ENCODE measurements around the gene AADACL4. TPM values are rescaled to one million over a fixed set of nuclear protein-coding genes. Genes with fewer than 3 reads are reported as not detected.

AADACL4 gene
- total and polyA plus RNA-seq, 2 donors (not counting 1 experiment from before 2014, with no cell fraction given): not detected

DNA sequence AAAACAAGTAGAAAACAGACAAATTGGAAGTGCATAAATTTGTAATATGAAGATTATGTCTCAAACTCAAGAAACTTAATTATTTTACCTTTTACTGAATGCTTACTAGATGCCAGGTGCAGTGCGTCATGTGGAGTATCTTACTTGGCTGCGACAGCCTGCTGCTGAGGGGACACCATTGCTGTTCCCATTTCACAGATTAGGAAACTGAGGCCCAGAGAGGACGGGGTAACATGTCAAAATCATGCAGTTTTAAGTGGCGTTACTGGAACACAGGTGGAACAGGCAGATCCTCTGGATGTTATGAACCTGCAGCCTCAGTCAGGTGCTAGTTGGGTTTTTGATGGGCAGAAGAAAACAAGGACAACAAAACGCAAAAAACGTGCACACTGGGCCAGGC lies 18.6 kb upstream of the AADACL4 start:
- no peak for TF ChIP-seq EZH2 (IDR thresholded peaks at IDR 0.05; ENCODE audit: borderline replicate concordance, insufficient read depth, low read depth, low read length, poor library complexity, severe bottlenecking)
- TF ChIP-seq, protein P1, sequence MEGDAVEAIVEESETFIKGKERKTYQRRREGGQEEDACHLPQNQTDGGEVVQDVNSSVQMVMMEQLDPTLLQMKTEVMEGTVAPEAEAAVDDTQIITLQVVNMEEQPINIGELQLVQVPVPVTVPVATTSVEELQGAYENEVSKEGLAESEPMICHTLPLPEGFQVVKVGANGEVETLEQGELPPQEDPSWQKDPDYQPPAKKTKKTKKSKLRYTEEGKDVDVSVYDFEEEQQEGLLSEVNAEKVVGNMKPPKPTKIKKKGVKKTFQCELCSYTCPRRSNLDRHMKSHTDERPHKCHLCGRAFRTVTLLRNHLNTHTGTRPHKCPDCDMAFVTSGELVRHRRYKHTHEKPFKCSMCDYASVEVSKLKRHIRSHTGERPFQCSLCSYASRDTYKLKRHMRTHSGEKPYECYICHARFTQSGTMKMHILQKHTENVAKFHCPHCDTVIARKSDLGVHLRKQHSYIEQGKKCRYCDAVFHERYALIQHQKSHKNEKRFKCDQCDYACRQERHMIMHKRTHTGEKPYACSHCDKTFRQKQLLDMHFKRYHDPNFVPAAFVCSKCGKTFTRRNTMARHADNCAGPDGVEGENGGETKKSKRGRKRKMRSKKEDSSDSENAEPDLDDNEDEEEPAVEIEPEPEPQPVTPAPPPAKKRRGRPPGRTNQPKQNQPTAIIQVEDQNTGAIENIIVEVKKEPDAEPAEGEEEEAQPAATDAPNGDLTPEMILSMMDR (IDR thresholded peaks at IDR 0.05): no peak
- Histone ChIP-seq H3K4me2 (replicated peaks; ENCODE audit: low read depth, low read length, poor library complexity, severe bottlenecking) (no peak overlapping the region), H4K20me1 (ENCODE audit: control insufficient read depth, insufficient read depth, low read length, poor library complexity, severe bottlenecking) (no peaks in the 10 kb centered on the region), H3K9me3 (ENCODE audit: control extremely low read depth in 1 of 3, control insufficient read depth in 2 of 3, insufficient read depth in 1 of 3, low read length in 2 of 3) (no peaks in the 10 kb centered on the region), H3K4me3 (ENCODE audit: control extremely low read depth in 1 of 5, extremely low read depth in 1 of 5, insufficient read depth in 1 of 5, low read depth in 2 of 5, low read length in 4 of 5) (no peak overlapping the region), H3K27me3 (replicated peaks in 1 of 4; ENCODE audit: control extremely low read depth in 1 of 4, control insufficient read depth in 3 of 4, insufficient read depth in 4 of 4, low read length in 3 of 4) (peaks cover 0 to 2% (median 0%) of the 10 kb centered on the region in 4 experiments), H3K4me1 (ENCODE audit: control insufficient read depth in 2 of 2, insufficient read depth in 2 of 2, low read length in 2 of 2) (no peaks in the 10 kb centered on the region), H3K36me3 (replicated peaks in 1 of 2; ENCODE audit: control extremely low read depth in 1 of 2, control insufficient read depth in 1 of 2, extremely low read depth in 1 of 2, insufficient read depth in 2 of 2, low read length in 1 of 2) (no peaks in the 10 kb centered on the region), H2AFZ (ENCODE audit: insufficient read depth, low read depth, low read length, poor library complexity, severe bottlenecking) (no peak overlapping the region), H3K9ac (ENCODE audit: low read length) (no peak overlapping the region), H3K79me2 (ENCODE audit: control insufficient read depth, insufficient read depth, low read length) (no peaks in the 10 kb centered on the region), H3K27ac (ENCODE audit: low read length in 2 of 2) (no peak overlapping the region)
- no peak for DNase-seq
- Mint-ChIP-seq H3K4me1 (no peaks in the 10 kb centered on the region), H3K27me3 (peaks cover 12% of the 10 kb centered on the region), H3K27ac (no peak overlapping the region), H3K9me3 (ENCODE audit: insufficient read depth) (no peaks in the 10 kb centered on the region), H3K4me3 (no peak overlapping the region)
- ChIA-PET POLR2A (no interaction called here), CTCF (no interaction called here)
- WGBS (ENCODE audit: insufficient coverage): 96% methylated on average over 6 of the region's 6 CpGs
- intact Hi-C loops (cut with micrococcal nuclease): no loop called here
- no peak for ATAC-seq (ENCODE audit: low read depth)

DNA sequence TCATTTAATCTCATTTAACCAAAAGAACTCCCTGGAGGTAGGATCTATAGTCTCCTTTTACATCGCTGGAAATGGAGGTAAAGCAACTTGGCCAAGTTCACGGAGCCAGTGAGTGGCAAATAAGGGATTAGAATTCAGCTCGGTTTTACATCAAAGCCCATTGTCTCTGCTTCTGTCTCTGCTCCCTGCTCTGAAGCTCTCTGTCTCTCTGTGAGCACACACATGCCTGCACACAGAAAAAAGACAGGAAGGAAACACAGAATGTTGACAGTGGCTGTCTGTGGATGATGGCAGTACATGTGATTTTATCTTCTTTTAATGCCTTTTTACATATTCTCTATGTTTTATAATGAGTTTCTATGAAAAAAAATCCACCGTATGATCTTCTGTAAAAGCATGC lies 17.0 kb upstream of the AADACL4 start:
- Histone ChIP-seq H3K9me3 (ENCODE audit: control extremely low read depth in 1 of 3, control insufficient read depth in 2 of 3, insufficient read depth in 1 of 3, low read length in 2 of 3) (no peaks in the 10 kb centered on the region), H3K27ac (ENCODE audit: low read length in 2 of 2) (no peak overlapping the region), H3K36me3 (replicated peaks in 1 of 2; ENCODE audit: control extremely low read depth in 1 of 2, control insufficient read depth in 1 of 2, extremely low read depth in 1 of 2, insufficient read depth in 2 of 2, low read length in 1 of 2) (no peaks in the 10 kb centered on the region), H3K4me2 (replicated peaks; ENCODE audit: low read depth, low read length, poor library complexity, severe bottlenecking) (no peak overlapping the region), H3K27me3 (replicated peaks in 1 of 4; ENCODE audit: control extremely low read depth in 1 of 4, control insufficient read depth in 3 of 4, insufficient read depth in 4 of 4, low read length in 3 of 4) (no peaks in the 10 kb centered on the region), H3K9ac (ENCODE audit: low read length) (no peak overlapping the region), H3K79me2 (ENCODE audit: control insufficient read depth, insufficient read depth, low read length) (no peaks in the 10 kb centered on the region), H4K20me1 (ENCODE audit: control insufficient read depth, insufficient read depth, low read length, poor library complexity, severe bottlenecking) (no peaks in the 10 kb centered on the region), H2AFZ (ENCODE audit: insufficient read depth, low read depth, low read length, poor library complexity, severe bottlenecking) (no peak overlapping the region), H3K4me3 (ENCODE audit: control extremely low read depth in 1 of 5, extremely low read depth in 1 of 5, insufficient read depth in 1 of 5, low read depth in 2 of 5, low read length in 4 of 5) (no peak overlapping the region), H3K4me1 (ENCODE audit: control insufficient read depth in 2 of 2, insufficient read depth in 2 of 2, low read length in 2 of 2) (no peaks in the 10 kb centered on the region)
- TF ChIP-seq EZH2 (IDR thresholded peaks at IDR 0.05; ENCODE audit: borderline replicate concordance, insufficient read depth, low read depth, low read length, poor library complexity, severe bottlenecking): no peak
- TF ChIP-seq, protein P1 (IDR thresholded peaks at IDR 0.05): no peak
- ChIA-PET POLR2A (no interaction called here), CTCF (no interaction called here)
- Mint-ChIP-seq H3K27me3 (peaks cover 11% of the 10 kb centered on the region), H3K4me1 (no peaks in the 10 kb centered on the region), H3K4me3 (no peak overlapping the region), H3K27ac (no peak overlapping the region), H3K9me3 (ENCODE audit: insufficient read depth) (no peaks in the 10 kb centered on the region)
- DNase-seq: no peak
- intact Hi-C loops (cut with micrococcal nuclease): no loop called here
- ATAC-seq (ENCODE audit: low read depth): no peak
- 58% methylated on average over 2 of the region's 4 CpGs for WGBS (ENCODE audit: insufficient coverage)

Measured in B cell (primary cell).